IPS DF 4.7 (cell line): ENCODE data around the gene PLB1.

Experiments used
- DNase-seq: peaks from one replicate; pipeline ENCODE4 v3.0.0-alpha.2; 2013; ENCODE audit warnings: low spot score; ENCODE audit errors: extremely low read depth

Gene PLB1

GRCh38 chr2:28558158-28558820, 62.4 kb downstream of the PLB1 start:
- DNase-seq: no peak

DNA sequence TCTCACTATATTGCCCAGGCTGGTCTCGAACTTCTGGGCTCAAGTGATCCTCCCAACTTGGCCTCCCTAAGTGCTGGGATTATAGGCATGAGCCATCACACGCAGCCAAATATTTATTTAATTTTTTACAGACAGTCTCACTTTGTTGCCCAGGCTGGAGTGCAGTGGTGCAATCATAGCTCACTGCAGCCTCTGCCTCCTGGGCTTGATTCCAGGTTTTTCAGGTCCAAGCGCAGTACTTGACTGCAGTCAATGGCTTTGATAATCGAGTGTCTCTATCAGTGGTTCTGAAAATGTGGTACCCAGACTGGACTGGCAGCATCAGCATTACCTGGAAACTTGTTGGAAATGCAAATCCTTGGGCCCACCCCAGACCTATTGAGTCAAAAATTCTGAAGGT, 63.1 kb downstream of the PLB1 start:
- DNase-seq: no peak

DNA sequence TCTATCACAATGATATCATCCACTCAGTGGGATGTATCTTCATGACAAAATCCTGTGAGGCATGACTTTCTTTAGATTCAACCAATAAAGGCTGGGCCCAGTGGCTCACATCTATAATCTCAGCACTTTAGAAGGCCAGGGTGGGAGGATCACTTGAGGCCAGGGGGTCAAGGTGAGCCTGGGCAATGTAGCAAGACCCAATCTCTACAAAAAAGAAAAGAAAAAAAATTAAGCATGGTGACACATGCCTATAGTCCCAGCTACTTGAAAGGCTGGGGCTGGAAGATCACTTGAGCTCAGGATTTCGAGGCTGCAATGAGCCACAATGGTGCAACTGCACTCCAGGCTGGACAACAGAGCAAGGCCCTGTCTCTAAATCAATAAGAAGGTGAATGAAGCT, 68.0 kb downstream of the PLB1 start:
- no peak for DNase-seq

GRCh38 chr2:28564346-28564745, 68.5 kb downstream of the PLB1 start:
- DNase-seq: no peak

DNA sequence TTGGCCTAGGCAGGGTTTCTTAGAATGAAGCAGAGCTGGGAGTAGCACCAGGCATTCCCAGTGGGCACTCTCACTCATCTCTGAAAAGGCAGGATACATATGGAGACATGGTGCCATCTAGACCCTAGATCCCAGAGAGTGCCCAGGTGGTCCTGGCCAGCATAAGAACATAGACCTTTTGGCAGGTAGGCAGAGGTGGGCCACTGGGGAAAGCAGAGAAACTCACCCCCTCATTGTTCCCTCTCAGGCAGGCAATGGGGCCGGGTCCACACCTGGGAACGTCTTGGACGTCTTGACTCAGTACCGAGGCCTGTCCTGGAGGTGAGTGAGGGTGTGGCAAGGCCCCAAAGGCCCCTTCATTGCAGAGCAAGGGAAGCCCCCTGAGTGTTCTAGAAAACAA, 69.2 kb downstream of the PLB1 start:
- no peak for DNase-seq

- DNase-seq: no peak
Measured at GRCh38 chr2:28565720-28566295, 69.9 kb downstream of the PLB1 start.

GRCh38 chr2:28566521-28567041, 70.7 kb downstream of the PLB1 start:
- DNase-seq: no peak

DNA sequence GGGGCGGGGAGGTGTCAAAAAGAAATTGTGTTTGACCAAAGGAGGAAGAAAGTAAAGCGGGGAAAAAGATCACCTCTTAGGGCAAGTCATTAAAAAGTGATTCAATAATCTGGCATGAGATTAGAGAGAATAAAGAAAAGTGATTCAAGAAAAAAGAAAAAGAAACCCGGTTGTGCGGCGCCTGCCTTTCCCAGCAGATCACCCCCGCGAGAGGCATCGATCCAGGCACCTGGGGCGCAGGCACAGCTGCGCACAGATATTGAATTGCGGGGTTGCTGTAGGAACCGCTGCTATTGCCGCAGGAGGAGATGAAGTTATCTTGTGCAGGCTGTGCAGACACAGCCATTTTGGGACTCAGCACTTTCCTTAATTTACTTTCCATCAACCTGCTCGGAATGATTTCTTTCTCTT, 71.2 kb downstream of the PLB1 start:
- no peak for DNase-seq

DNA sequence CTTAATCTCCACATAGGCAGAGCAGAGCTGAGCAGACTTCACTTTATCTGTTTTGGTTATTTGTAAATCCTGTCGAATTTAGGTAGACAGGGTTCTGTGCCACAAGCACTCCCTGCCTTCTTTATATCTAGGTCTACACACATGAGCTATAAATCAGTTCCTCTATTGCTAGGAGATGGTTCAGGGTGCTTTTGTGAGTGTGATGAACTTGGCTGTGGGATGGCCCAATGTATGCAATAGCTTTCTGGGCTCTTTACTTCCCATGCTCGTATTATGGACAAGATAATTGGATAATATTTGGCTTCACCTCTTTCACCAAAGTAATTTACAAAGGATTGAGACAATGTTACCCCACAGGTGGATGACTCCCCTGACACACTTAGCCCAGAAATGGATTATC, 72.2 kb downstream of the PLB1 start:
- DNase-seq: no peak

DNA sequence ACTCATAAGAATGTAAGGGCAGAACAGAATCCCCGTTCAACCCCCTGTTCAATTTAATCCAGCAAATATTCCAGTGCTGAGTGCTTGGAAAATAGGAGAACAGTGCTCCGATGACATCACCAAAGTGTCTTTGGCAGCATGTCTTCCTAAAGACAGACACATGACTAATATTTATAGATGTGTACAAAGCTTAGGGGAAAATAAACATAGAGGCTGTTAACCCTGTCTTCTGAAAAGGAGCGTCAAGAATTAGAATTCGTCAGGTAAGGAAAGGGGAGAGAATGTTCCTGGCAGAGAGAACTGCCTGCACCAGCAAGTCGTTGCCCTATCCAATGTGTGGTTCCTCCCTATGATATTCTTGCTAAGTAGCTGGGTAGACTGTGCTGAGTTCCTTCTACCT, 72.7 kb downstream of the PLB1 start:
- no peak for DNase-seq

GRCh38 chr2:28570431-28570830, 74.6 kb downstream of the PLB1 start:
- no peak for DNase-seq

GRCh38 chr2:28576714-28577113, 80.9 kb downstream of the PLB1 start:
- DNase-seq: no peak

- no peak for DNase-seq
Measured at GRCh38 chr2:28577791-28578680, 82.2 kb downstream of the PLB1 start.

DNA sequence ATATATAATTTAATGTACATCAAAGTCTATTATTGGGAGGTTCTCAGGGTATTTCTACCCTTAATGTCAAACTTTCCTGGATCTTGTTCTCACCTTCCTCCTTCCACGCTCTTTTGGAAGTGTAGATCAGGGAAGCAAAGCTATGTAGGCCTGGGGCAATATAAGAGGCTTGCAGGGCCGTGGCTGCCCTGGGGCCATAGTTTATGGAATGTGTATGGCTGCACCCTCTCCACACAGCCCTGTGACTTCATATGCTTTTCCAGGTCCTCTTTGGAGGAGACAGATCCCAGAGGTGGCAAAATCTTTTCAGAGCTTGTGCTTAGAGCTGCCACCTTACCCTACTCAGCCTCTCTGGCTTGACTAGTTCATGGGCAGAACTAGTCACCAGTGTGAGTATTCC, 82.9 kb downstream of the PLB1 start:
- no peak for DNase-seq

GRCh38 chr2:28579606-28580005, 83.7 kb downstream of the PLB1 start:
- no peak for DNase-seq

DNA sequence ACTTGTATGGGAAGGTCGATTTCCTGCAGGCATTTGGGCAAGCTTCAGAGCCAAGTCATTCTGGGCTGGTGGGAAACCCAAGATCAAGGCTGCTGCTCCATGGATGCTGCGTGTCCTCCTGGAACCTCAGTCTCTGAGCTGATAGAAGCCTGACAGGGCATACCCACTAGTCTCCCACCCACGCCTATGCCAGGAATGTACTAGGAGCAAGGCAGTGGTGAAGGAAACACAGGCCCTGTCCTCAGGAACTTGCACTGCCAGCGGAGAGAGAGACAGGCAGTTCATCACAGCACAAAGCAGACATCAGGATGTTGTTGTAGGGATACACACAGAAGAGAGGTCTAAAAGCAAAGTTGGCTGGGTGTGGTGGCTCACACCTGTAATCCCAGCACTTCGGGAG, 84.2 kb downstream of the PLB1 start:
- DNase-seq: no peak

DNA sequence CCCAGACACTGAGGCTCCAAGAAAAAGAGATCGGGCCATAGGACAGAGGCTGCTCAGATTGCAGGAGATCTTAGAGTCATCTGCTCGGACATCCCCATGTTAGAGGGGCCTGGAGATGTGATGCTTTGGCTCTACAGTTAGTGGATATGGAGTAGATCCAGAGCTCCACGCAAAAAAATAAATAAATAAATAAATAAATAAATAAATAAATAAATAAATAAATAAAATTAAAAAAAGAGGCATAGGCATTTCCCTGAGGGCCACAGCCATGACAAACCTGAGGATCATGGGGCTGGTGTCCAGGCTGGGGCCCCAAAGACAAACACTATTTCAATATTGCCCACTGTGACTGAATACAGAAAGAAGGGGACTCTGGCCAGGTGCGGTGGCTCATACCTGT, 85.5 kb downstream of the PLB1 start:
- DNase-seq: no peak

GRCh38 chr2:28582152-28582551, 86.3 kb downstream of the PLB1 start:
- no peak for DNase-seq

DNA sequence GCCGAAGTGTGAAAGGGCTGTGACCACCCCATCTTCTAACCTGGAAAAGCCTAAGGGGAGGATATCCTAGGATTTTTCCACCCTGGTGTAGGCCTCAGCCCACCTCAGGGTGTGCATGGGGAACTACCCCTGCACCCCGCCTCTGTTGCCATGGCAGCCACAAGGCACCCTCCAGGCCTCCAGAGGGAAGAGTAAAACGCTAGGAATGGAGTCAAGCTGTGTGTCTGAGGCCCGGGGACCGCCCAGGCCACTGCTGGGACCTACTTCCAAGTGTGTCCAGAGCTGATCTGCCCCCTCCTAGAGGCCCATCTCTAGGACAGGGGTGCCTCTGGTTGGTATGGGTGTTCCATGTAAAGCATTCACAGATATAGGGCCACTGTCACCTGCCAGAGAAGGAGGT, 86.7 kb downstream of the PLB1 start:
- no peak for DNase-seq

DNA sequence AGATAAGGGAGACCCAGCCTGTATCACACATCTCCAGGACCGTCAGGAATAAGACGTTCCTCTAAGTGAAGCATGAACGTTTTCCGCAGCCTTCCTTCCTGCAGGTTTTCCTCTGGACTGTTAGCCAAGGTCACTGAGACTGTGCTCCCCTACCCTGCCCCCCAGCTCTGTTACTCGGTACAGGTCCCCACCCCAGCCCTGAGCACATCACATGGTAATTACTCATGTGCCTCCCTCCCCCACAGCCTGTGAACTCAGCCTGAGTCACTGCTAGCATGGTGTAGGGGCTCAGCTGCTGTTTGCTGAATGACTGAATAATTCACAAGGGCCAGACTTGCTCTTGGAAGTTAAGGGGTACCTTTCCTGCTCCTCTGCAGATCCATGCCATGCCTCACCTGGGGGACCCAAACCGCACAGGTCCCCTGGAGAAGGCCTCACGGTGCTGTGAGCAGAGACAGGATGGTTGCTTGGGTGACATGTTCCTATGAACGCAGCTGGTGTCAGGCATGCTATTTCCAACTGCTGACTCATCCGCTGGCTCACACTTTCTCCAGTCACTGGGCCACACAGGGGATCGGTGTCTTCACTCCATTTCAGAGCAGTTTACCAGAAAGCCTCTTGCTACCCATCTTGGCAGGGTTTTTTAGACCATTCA, 88.2 kb downstream of the PLB1 start:
- no peak for DNase-seq

DNA sequence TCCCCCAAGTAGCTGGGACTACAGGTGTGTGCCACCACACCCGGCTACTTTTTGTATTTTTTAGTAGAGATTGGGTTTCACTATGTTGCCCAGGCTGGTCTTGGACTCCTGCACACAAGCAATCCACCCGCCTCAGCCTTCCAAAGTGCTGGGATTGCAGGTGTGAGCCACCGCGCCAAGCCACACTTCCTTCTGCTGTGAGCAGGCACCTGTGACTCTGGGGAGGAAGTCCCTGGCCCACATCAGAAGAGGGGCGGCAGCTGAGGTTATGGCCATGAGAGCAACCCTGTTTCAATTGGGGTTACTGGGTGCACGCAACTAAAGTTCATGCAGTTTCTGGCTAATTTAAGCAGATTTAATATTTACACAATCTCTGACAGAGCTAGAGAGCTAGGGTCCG, 91.0 kb downstream of the PLB1 start:
- DNase-seq: no peak
